Testis (tissue), 3 donors: ENCODE results near the gene STRIP1. TPM values are rescaled to one million over a fixed set of nuclear protein-coding genes. Genes with fewer than 3 reads are reported as not detected.

Experiments used
- DNase-seq: peaks from one replicate; pipeline ENCODE4 v3.0.0-alpha.2; 2019
- H3K27ac ChIP-seq, 2 donors: fragments of 200-600 bp; sonication (generic); one replicate each; pipeline ENCODE4 v1.5.1; 2019
- H3K27me3 ChIP-seq: fragments of 200-600 bp; sonication (generic); one replicate; pipeline ENCODE4 v1.5.1; 2019
- H3K36me3 ChIP-seq: fragments of 200-600 bp; sonication (generic); one replicate; pipeline ENCODE4 v1.5.1; 2017; ENCODE audit warnings: low read depth; ENCODE audit errors: missing control alignments
- H3K4me1 ChIP-seq: fragments of 200-600 bp; sonication (generic); one replicate; pipeline ENCODE4 v1.5.1; 2019
- H3K4me3 ChIP-seq, 2 donors: fragments of 200-600 bp; sonication (generic); one replicate each; pipeline ENCODE4 v1.5.1; 2017 to 2019
- H3K9me3 ChIP-seq: fragments of 200-600 bp; sonication (generic); one replicate; pipeline ENCODE4 v1.5.1; 2017
- POLR2A ChIP-seq: fragments of 450-650 bp; IDR thresholded peaks from one replicate; pipeline ENCODE4 v1.6.1; 2017; ENCODE audit warnings: antibody characterized with exemption, mild to moderate bottlenecking, moderate library complexity
- WGBS, 2 donors: methylation state at CpG; one replicate each; pipeline ENCODE4 v1.1.5; 2018; 5-methylcytosine and 5-hydroxymethylcytosine counted together
- intact Hi-C: fragments of 100-400 bp; cut with DNase I; formaldehyde crosslinking; loops from one replicate; pipeline ENCODE4 v1.15.1; 2023; ENCODE audit warnings: low total_unique reads
- polyA plus RNA-seq: library from polyadenylated mRNA; stranded (reverse); fragments of 350-450 nt; fragmentation: Illumina TruSeq; extraction: RNeasy Lipid Tissue Mini Kit (QIAGEN cat#74804); gene quantifications from one replicate; pipeline ENCODE4 v1.2.3, GENCODE V29; 2014; ENCODE audit warnings: low read depth, low replicate concordance; ENCODE audit not compliant: insufficient read depth
- total RNA-seq, 2 donors: library from RNA; depleted of rRNA; stranded (reverse); fragments of >200 nt; gene quantifications; one replicate each; pipeline ENCODE4 v1.2.3, GENCODE V29; 2016
- TF ChIP-seq, protein P1 (sequence below), 3 experiments: fragments of 450-650 bp in 2 of 3; fragments of 200-600 bp in 1 of 3; sonication (generic) in 1 of 3; IDR thresholded peaks; one replicate each; pipeline ENCODE4 v1.5.1; 2016 to 2019; ENCODE audit warnings: antibody characterized with exemption in 3 of 3, mild to moderate bottlenecking in 2 of 3, moderate library complexity in 1 of 3

STRIP1 gene
- total and polyA plus RNA-seq, 3 donors from 2014 or later, result 49.9 to 103 (median 85.8) TPM

- no peaks in the 10 kb centered on the region for H3K9me3 ChIP-seq
- TF ChIP-seq POLR2A, result no peak
- TF ChIP-seq, protein P1, sequence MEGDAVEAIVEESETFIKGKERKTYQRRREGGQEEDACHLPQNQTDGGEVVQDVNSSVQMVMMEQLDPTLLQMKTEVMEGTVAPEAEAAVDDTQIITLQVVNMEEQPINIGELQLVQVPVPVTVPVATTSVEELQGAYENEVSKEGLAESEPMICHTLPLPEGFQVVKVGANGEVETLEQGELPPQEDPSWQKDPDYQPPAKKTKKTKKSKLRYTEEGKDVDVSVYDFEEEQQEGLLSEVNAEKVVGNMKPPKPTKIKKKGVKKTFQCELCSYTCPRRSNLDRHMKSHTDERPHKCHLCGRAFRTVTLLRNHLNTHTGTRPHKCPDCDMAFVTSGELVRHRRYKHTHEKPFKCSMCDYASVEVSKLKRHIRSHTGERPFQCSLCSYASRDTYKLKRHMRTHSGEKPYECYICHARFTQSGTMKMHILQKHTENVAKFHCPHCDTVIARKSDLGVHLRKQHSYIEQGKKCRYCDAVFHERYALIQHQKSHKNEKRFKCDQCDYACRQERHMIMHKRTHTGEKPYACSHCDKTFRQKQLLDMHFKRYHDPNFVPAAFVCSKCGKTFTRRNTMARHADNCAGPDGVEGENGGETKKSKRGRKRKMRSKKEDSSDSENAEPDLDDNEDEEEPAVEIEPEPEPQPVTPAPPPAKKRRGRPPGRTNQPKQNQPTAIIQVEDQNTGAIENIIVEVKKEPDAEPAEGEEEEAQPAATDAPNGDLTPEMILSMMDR (IDR thresholded peaks at IDR 0.05), result no peak
- WGBS, 2 donors, result 46 to 56% methylated on average over 47 to 62 of the region's 64 CpGs
- no peaks in the 10 kb centered on the region for H3K4me1 ChIP-seq
- H3K36me3 ChIP-seq, result no peaks in the 10 kb centered on the region
- no peak for DNase-seq
- no peak overlapping the region for H3K27ac ChIP-seq
- H3K27me3 ChIP-seq, result no peaks in the 10 kb centered on the region
- peak overlapping the region; percentile 26 to 31 for H3K4me3 ChIP-seq
- intact Hi-C loops, result no loop called here
Observed at GRCh38 chr1:110069404-110070281, 35.2 kb downstream of the STRIP1 start.

DNA sequence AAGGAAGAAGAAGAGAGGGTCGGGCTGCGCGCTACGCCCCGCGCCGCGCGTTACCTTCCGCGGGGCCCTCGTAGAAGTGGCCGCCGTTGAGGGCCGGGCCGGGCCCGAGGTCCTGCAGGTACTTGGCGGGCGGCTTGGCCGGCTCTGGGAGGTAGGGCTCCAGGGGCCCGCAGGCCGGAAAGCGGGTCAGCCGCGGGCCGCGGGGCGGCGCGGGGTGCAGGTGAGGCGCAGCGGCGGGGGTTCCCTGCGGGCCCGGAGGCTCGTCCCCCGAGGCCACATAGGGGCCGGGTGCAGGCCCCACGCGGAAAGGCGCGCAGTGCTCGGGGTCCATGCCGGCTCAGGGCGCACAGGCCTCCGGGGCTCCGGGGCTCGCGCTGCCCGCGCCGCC is 35.9 kb downstream of the STRIP1 start:
- no peak for TF ChIP-seq POLR2A
- TF ChIP-seq, protein P1 (IDR thresholded peaks at IDR 0.05), result no peak
- intact Hi-C loops, result no loop called here
- Histone ChIP-seq H3K4me1 (no peaks in the 10 kb centered on the region), H3K4me3 (peak overlapping the region; percentile 26 to 31), H3K36me3 (no peaks in the 10 kb centered on the region), H3K27me3 (no peaks in the 10 kb centered on the region), H3K9me3 (no peaks in the 10 kb centered on the region), H3K27ac (no peak overlapping the region)
- 12 to 37% methylated on average over 20 to 48 of the region's 52 CpGs for WGBS, 2 donors
- no peak for DNase-seq

DNA sequence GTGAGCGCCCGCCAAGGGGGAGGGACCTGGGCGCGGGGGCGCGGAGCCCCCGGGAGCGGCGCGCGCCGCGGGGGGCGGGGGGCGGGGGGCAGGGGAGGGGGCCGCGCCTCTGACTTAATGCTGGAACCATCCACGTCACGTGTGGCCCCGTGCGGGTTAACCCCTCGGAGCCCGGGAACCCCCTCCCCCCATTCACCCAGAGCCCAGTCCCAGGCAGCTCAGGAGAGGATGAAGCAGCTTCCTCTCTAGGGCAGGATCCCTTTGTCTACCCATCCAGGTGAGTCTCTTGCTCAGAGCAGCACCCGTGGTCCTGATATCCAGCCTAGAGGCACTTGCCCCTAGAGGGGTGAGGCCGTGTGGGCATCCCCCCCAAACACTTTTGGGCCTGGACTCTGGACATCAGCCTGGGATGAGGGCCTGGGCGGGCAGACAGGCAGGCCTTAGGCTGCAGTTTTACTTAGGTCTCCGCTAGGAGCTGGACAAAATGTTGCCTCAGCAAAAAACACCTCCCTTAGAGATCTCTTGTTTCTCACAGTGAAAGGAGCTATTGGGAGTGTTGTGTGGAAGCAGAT is 36.3 kb downstream of the STRIP1 start, which contains the start of gene ALX3:
ALX3 (minus strand) TSS at position 2 of the 572 bp plus-strand sequence. CDS start 60 bp downstream, outside the sequence.
- WGBS, 2 donors, result 25 to 42% methylated on average over 4 to 11 of the region's 27 CpGs
- no peaks in the 10 kb centered on the region for H3K36me3 ChIP-seq
- peak within 1 kb of the TSS; percentile 26 to 31 for H3K4me3 ChIP-seq
- intact Hi-C loops, result no loop called here
- H3K4me1 ChIP-seq, result no peaks in the 10 kb centered on the region
- DNase-seq, result no peak
- no peak within 1 kb of the TSS for H3K27ac ChIP-seq
- no peaks in the 10 kb centered on the region for H3K9me3 ChIP-seq
- H3K27me3 ChIP-seq, result no peaks in the 10 kb centered on the region
- TF ChIP-seq POLR2A, result no peak
- TF ChIP-seq, protein P1 (IDR thresholded peaks at IDR 0.05), result no peak

DNA sequence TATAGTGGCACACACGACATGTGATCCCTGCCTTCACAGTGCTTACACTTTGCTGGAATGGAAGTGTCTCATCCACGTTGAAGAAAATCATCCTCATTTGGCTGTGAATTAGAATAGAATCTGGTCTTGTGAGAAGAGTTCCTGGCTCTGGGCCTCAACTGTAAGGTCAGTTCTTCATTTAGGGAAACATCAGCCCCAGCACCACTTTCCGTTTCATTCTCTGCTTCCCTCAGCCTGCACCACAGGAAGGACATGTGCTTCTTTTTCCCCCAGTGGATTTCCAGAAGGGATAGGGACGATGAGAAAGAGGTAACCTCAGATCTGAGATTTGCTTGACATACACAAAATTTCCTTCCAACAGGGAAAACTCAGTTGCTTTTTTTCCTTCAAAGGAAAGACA is 39.7 kb downstream of the STRIP1 start:
- Histone ChIP-seq H3K36me3 (no peaks in the 10 kb centered on the region), H3K4me3 (no peak overlapping the region), H3K9me3 (no peaks in the 10 kb centered on the region), H3K27ac (no peak overlapping the region), H3K27me3 (no peaks in the 10 kb centered on the region), H3K4me1 (no peaks in the 10 kb centered on the region)
- TF ChIP-seq, protein P1 (IDR thresholded peaks at IDR 0.05), result no peak
- TF ChIP-seq POLR2A, result no peak
- 75% methylated on average over 4 of the region's 4 CpGs for WGBS, 2 donors
- intact Hi-C loops, result no loop called here
- no peak for DNase-seq
